T-helper 9 cell (primary cell): Measurements from ENCODE around the gene UBE2QL1.

Experiments
- DNase-seq: peaks from one replicate; pipeline ENCODE4 v3.0.0-alpha.2; 2020
- total RNA-seq, 2 donors: gene quantifications; one replicate each; lab custom pipeline; 2026; lab: John Stamatoyannopoulos, UW

Gene UBE2QL1
- 0 reads per million in 2 donors for total RNA-seq

- DNase-seq = no peak
Observed at GRCh38 chr5:6448622-6449464, at the start of gene UBE2QL1. Gene UBE2QL1 (plus strand): TSS chr5:6448859. CDS start chr5:6448894, 35 bp downstream.

- no peak for DNase-seq
Observed at GRCh38 chr5:6399980-6400910, 48.4 kb upstream of the UBE2QL1 start.

GRCh38 chr5:6401410-6401809 is 47.2 kb upstream of the UBE2QL1 start:
- no peak for DNase-seq

GRCh38 chr5:6402939-6403338 is 45.7 kb upstream of the UBE2QL1 start:
- no peak for DNase-seq

- no peak for DNase-seq
Observed at GRCh38 chr5:6403416-6403815, 45.2 kb upstream of the UBE2QL1 start.

GRCh38 chr5:6404129-6404528 is 44.5 kb upstream of the UBE2QL1 start:
- DNase-seq = no peak

GRCh38 chr5:6405591-6405990 is 43.1 kb upstream of the UBE2QL1 start:
- DNase-seq = no peak

- no peak for DNase-seq
Observed at GRCh38 chr5:6407558-6408259, 41.0 kb upstream of the UBE2QL1 start.

GRCh38 chr5:6408260-6408596 is 40.4 kb upstream of the UBE2QL1 start:
- no peak for DNase-seq

GRCh38 chr5:6408627-6409446 is 39.8 kb upstream of the UBE2QL1 start:
- DNase-seq = no peak

- DNase-seq = no peak
Observed at GRCh38 chr5:6410421-6410820, 38.2 kb upstream of the UBE2QL1 start.

GRCh38 chr5:6411141-6411540 is 37.5 kb upstream of the UBE2QL1 start:
- no peak for DNase-seq

GRCh38 chr5:6412811-6413210 is 35.8 kb upstream of the UBE2QL1 start:
- no peak for DNase-seq

- no peak for DNase-seq
Observed at GRCh38 chr5:6417657-6418056, 31.0 kb upstream of the UBE2QL1 start.

- DNase-seq = no peak
Observed at GRCh38 chr5:6418679-6419276, 29.9 kb upstream of the UBE2QL1 start.

- DNase-seq = no peak
Observed at GRCh38 chr5:6419340-6419852, 29.3 kb upstream of the UBE2QL1 start.

GRCh38 chr5:6423327-6424109 is 25.1 kb upstream of the UBE2QL1 start:
- DNase-seq = no peak

GRCh38 chr5:6424110-6424659 is 24.5 kb upstream of the UBE2QL1 start:
- no peak for DNase-seq

GRCh38 chr5:6424700-6425099 is 24.0 kb upstream of the UBE2QL1 start:
- no peak for DNase-seq

- DNase-seq = no peak
Observed at GRCh38 chr5:6427694-6428093, 21.0 kb upstream of the UBE2QL1 start.
